Measurements from ENCODE around the gene TRPM4.

GRCh38 chr19:49133621-49134454 lies 23.8 kb upstream of the TRPM4 start:
- TF ChIP-seq CTCF (conservative IDR thresholded peaks at IDR 0.05; ENCODE audit: low read depth, low read length) (no peak), EZH2 (IDR thresholded peaks at IDR 0.05; ENCODE audit: low read length, unreplicated experiment) (no peak), EZH2phosphoT487 (IDR thresholded peaks at IDR 0.05; ENCODE audit: borderline replicate concordance, low read length) (no peak)

Measured in PC-3 (cell line).